ENCODE measurements around the gene ESYT3.

DNA sequence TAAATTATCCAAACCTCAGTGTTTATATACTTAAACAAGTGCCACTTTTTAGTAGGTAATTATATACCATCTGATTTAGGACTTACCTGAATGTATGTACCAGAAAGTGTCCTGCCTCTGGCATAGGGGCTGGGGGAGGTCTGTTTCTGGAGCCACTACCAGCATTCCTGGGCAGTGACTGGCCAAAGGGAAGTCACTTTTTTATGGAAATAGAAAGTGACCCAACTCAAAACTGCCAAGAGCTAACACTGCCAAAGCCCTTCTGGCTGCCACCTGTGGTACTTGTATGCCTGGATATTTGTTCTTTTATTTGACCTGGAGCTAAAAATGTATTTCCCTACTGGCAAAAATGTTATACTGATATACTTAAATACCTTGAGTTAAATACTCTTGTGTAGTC is 42.7 kb downstream of the ESYT3 start:
- TF ChIP-seq, protein P1, sequence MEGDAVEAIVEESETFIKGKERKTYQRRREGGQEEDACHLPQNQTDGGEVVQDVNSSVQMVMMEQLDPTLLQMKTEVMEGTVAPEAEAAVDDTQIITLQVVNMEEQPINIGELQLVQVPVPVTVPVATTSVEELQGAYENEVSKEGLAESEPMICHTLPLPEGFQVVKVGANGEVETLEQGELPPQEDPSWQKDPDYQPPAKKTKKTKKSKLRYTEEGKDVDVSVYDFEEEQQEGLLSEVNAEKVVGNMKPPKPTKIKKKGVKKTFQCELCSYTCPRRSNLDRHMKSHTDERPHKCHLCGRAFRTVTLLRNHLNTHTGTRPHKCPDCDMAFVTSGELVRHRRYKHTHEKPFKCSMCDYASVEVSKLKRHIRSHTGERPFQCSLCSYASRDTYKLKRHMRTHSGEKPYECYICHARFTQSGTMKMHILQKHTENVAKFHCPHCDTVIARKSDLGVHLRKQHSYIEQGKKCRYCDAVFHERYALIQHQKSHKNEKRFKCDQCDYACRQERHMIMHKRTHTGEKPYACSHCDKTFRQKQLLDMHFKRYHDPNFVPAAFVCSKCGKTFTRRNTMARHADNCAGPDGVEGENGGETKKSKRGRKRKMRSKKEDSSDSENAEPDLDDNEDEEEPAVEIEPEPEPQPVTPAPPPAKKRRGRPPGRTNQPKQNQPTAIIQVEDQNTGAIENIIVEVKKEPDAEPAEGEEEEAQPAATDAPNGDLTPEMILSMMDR (IDR thresholded peaks at IDR 0.05; ENCODE audit: insufficient read depth, low read length): no peak
- TF ChIP-seq, protein P2, sequence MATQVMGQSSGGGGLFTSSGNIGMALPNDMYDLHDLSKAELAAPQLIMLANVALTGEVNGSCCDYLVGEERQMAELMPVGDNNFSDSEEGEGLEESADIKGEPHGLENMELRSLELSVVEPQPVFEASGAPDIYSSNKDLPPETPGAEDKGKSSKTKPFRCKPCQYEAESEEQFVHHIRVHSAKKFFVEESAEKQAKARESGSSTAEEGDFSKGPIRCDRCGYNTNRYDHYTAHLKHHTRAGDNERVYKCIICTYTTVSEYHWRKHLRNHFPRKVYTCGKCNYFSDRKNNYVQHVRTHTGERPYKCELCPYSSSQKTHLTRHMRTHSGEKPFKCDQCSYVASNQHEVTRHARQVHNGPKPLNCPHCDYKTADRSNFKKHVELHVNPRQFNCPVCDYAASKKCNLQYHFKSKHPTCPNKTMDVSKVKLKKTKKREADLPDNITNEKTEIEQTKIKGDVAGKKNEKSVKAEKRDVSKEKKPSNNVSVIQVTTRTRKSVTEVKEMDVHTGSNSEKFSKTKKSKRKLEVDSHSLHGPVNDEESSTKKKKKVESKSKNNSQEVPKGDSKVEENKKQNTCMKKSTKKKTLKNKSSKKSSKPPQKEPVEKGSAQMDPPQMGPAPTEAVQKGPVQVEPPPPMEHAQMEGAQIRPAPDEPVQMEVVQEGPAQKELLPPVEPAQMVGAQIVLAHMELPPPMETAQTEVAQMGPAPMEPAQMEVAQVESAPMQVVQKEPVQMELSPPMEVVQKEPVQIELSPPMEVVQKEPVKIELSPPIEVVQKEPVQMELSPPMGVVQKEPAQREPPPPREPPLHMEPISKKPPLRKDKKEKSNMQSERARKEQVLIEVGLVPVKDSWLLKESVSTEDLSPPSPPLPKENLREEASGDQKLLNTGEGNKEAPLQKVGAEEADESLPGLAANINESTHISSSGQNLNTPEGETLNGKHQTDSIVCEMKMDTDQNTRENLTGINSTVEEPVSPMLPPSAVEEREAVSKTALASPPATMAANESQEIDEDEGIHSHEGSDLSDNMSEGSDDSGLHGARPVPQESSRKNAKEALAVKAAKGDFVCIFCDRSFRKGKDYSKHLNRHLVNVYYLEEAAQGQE (IDR thresholded peaks at IDR 0.05; ENCODE audit: insufficient replicate concordance, low read depth): no peak

Data from HL-60 (cell line).